Measurements from ENCODE around the gene LRRC25. TPM values are rescaled to one million over a fixed set of nuclear protein-coding genes. Genes with fewer than 3 reads are reported as not detected.
A peak's percentile ranks its signal among the peaks of the same experiment; 100 is the strongest.
"Not testable (repeated sequence)": the region's sequence is repeated elsewhere in the genome, so short reads cannot be mapped to it uniquely, and the experiment has no call there.

The LRRC25 gene
- total RNA-seq, 1 experiment from 2014 or later: not detected

GRCh38 chr19:18349524-18350128, 47.8 kb downstream of the LRRC25 start:
- H3K4me1 Mint-ChIP-seq (ENCODE audit: insufficient read depth, unreplicated experiment): peaks cover 25% of the 10 kb centered on the region
- H3K4me3 Mint-ChIP-seq (ENCODE audit: unreplicated experiment): no peak overlapping the region
- CTCF ChIA-PET: interaction anchor here (0.6 to 6.5 kb wide), 24 partner anchors 10 to 387 kb away, joined by 3 to 118 read pairs (median 4); partner anchors contain the start of genes ELL, GDF15 and SSBP4
- no peaks in the 10 kb centered on the region for H3K9me3 Mint-ChIP-seq (ENCODE audit: unreplicated experiment)
- POLR2A ChIA-PET: interaction anchor here (0.6 to 1.4 kb wide), 6 partner anchors 15 to 69 kb away, joined by 3 to 6 read pairs (median 4); partner anchors contain the start of genes LSM4 and SSBP4
- peak; percentile 77 for TF ChIP-seq CTCF (IDR thresholded peaks at IDR 0.05; ENCODE audit: unreplicated experiment)
- DNase-seq (ENCODE audit: unreplicated experiment): peak; percentile 75
- BruUV-seq (replicated peaks): no TSS peak
- peaks cover 12% of the 10 kb centered on the region for H3K27me3 Mint-ChIP-seq (ENCODE audit: insufficient read depth, unreplicated experiment)
- peaks cover 4% of the 10 kb centered on the region for H3K36me3 Mint-ChIP-seq (ENCODE audit: insufficient read depth, unreplicated experiment)
- no peak overlapping the region for H3K27ac Mint-ChIP-seq (ENCODE audit: low read depth, unreplicated experiment)
- intact Hi-C loops (cut with micrococcal nuclease): loop anchor here (1.0 kb wide), 2 partner anchors 37 to 61 kb away; partner anchors contain the start of gene GDF15

DNA sequence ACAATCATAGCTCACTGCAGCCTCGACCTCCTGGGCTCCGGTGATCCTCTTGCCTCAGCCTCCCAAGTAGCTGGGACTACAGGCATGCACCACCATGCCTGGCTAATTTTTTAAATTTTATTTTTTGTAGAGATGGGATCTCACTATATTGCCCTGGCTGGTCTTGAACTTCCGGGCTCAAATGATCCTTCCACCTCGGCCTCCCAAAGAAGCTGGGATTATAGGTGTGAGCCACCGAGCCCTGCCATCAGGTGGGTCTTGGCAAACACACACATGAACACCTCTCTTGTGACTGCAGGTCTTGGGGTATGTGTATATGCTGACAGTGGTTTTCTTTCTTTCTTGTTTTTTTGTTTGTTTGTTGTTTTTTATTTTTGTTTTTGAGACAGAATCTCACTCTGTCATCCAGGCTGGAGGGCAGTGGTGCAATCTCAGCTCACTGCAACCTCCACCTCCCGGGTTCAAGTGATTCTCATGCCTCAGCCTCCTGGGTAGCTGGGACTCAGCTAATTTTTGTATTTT, 48.5 kb downstream of the LRRC25 start:
- Mint-ChIP-seq H3K4me1 (ENCODE audit: insufficient read depth, unreplicated experiment) (peaks cover 28% of the 10 kb centered on the region), H3K27me3 (ENCODE audit: insufficient read depth, unreplicated experiment) (peaks cover 12% of the 10 kb centered on the region)
- ChIA-PET CTCF (interaction anchor here (0.6 to 6.5 kb wide), 22 partner anchors 10 to 1044 kb away, joined by 3 to 118 read pairs (median 4); partner anchors contain the start of genes GDF15 and SSBP4), POLR2A (interaction anchor here (0.6 to 1.4 kb wide), 5 partner anchors 16 to 70 kb away, joined by 3 to 6 read pairs (median 3); partner anchors contain the start of genes LSM4 and SSBP4)
- not testable (repeated sequence) for BruUV-seq (replicated peaks); H3K9me3 Mint-ChIP-seq (ENCODE audit: unreplicated experiment); DNase-seq (ENCODE audit: unreplicated experiment); H3K27ac Mint-ChIP-seq (ENCODE audit: low read depth, unreplicated experiment); H3K36me3 Mint-ChIP-seq (ENCODE audit: insufficient read depth, unreplicated experiment); H3K4me3 Mint-ChIP-seq (ENCODE audit: unreplicated experiment)
- intact Hi-C loops (cut with micrococcal nuclease): loop anchor here (1.0 kb wide), 2 partner anchors 37 to 61 kb away; partner anchors contain the start of gene GDF15

DNA sequence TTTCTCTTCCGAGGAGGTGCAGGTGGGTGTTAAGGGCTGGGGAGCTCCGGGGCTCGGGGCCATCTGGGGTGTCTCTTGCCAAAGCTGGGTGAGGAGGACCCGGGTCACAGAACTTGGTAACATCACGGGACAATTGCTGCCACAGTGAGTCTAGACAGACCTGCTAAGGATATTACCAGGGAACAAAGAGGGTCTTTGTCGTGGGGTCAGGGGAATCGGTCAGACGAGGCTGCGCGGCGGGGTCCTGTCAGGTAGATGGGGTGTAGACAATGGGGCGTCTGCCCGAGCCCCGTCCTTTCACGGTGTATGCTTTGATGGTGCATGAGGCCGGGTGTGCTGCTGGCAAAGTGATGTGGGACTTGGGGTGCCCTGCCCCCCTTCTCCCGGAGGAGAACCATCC, 49.3 kb downstream of the LRRC25 start:
- Mint-ChIP-seq H3K27me3 (ENCODE audit: insufficient read depth, unreplicated experiment) (peaks cover 12% of the 10 kb centered on the region), H3K4me3 (ENCODE audit: unreplicated experiment) (no peak overlapping the region), H3K36me3 (ENCODE audit: insufficient read depth, unreplicated experiment) (peaks cover 5% of the 10 kb centered on the region), H3K4me1 (ENCODE audit: insufficient read depth, unreplicated experiment) (peaks cover 25% of the 10 kb centered on the region), H3K9me3 (ENCODE audit: unreplicated experiment) (no peaks in the 10 kb centered on the region), H3K27ac (ENCODE audit: low read depth, unreplicated experiment) (no peak overlapping the region)
- intact Hi-C loops (cut with micrococcal nuclease): no loop called here
- CTCF ChIA-PET: interaction anchor here (1.1 to 6.5 kb wide), 8 partner anchors 9 to 95 kb away, joined by 3 to 118 read pairs (median 11); no protein-coding TSS in a partner anchor
- POLR2A ChIA-PET: interaction anchor here (1.4 kb wide), 1 partner anchor 17 kb away, joined by 3 read pairs; no protein-coding TSS in a partner anchor
- DNase-seq (ENCODE audit: unreplicated experiment): no peak
- no peak for TF ChIP-seq CTCF (IDR thresholded peaks at IDR 0.05; ENCODE audit: unreplicated experiment)
- BruUV-seq (replicated peaks): no TSS peak

GRCh38 chr19:18346091-18346490, 51.3 kb downstream of the LRRC25 start:
- Mint-ChIP-seq H3K27me3 (ENCODE audit: insufficient read depth, unreplicated experiment) (peaks cover 12% of the 10 kb centered on the region), H3K9me3 (ENCODE audit: unreplicated experiment) (no peaks in the 10 kb centered on the region), H3K27ac (ENCODE audit: low read depth, unreplicated experiment) (no peak overlapping the region), H3K36me3 (ENCODE audit: insufficient read depth, unreplicated experiment) (peaks cover 10% of the 10 kb centered on the region), H3K4me3 (ENCODE audit: unreplicated experiment) (peak overlapping the region; percentile 14), H3K4me1 (ENCODE audit: insufficient read depth, unreplicated experiment) (peaks cover 30% of the 10 kb centered on the region)
- no peak for TF ChIP-seq CTCF (IDR thresholded peaks at IDR 0.05; ENCODE audit: unreplicated experiment)
- POLR2A ChIA-PET: interaction anchor here (0.7 to 1.1 kb wide), 5 partner anchors 17 to 1020 kb away, joined by 3 to 9 read pairs (median 3); no protein-coding TSS in a partner anchor
- peak; percentile 72 for DNase-seq (ENCODE audit: unreplicated experiment)
- CTCF ChIA-PET: interaction anchor here (0.6 to 1.6 kb wide), 9 partner anchors 13 to 72 kb away, joined by 3 to 8 read pairs (median 4); no protein-coding TSS in a partner anchor
- BruUV-seq (replicated peaks): no TSS peak
- intact Hi-C loops (cut with micrococcal nuclease): no loop called here
